PC-3 (cell line): ENCODE measurements around the gene PDP2. TPM values are rescaled to one million over a fixed set of nuclear protein-coding genes. Genes with fewer than 3 reads are reported as not detected.
A peak's percentile ranks its signal among the peaks of the same experiment; 100 is the strongest.

Experiments
- ATAC-seq: fragments of 200-7000 bp; cut with Tn5 transposase; 2 replicates; pipeline ENCODE4 v1.9.1; 2020; ENCODE audit warnings: mild to moderate bottlenecking, moderate library complexity
- BruUV-seq: library from RNA; stranded (reverse); fragments of 400-500 nt; replicated peaks from 2 replicates; lab custom pipeline; 2021; lab: Mats Ljungman, UMichigan
- CTCF ChIA-PET: fragments of 300-600 bp; sonication (Branson Sonifier 250); formaldehyde crosslinking; loops from one replicate; lab custom pipeline; 2022; ENCODE audit warnings: antibody characterized with exemption; lab: Charles Lee
- POLR2A ChIA-PET: fragments of 300-600 bp; sonication (Branson Sonifier 250); formaldehyde crosslinking; loops from one replicate; lab custom pipeline; 2022; ENCODE audit warnings: antibody characterized with exemption; ENCODE audit not compliant: unreplicated experiment; lab: Charles Lee
- DNase-seq: peaks from one replicate; pipeline ENCODE4 v3.0.0-alpha.2; 2015
- H2AFZ ChIP-seq: fragments of 300-600 bp; sonication (generic); 2 replicates; pipeline ENCODE4 v1.6.0; 2016; ENCODE audit warnings: antibody characterized with exemption, low read length
- H3F3A ChIP-seq: fragments of 300-600 bp; sonication (generic); one replicate; pipeline ENCODE4 v1.6.0; 2017; ENCODE audit warnings: antibody characterized with exemption, low read length, control low read depth, mild to moderate bottlenecking; ENCODE audit not compliant: unreplicated experiment
- H3K27ac ChIP-seq: fragments of 300-600 bp; sonication (generic); 2 replicates; pipeline ENCODE4 v1.5.1; 2016; ENCODE audit warnings: mild to moderate bottlenecking, low read length
- H3K27me3 ChIP-seq: fragments of 300-600 bp; sonication (generic); 2 replicates; pipeline ENCODE4 v1.6.1; 2016; ENCODE audit warnings: low read length, mixed read lengths
- H3K36me3 ChIP-seq: fragments of 300-600 bp; sonication (generic); 2 replicates; pipeline ENCODE4 v1.6.1; 2016; ENCODE audit warnings: low read depth, mixed run types, low read length, mixed read lengths
- H3K4me1 ChIP-seq: fragments of 300-600 bp; sonication (generic); 2 replicates; pipeline ENCODE4 v1.5.1; 2016; ENCODE audit warnings: low read length; ENCODE audit not compliant: insufficient read depth
- H3K4me2 ChIP-seq: fragments of 300-600 bp; sonication (generic); 2 replicates; pipeline ENCODE4 v1.6.0; 2016; ENCODE audit warnings: low read length
- H3K4me3 ChIP-seq: fragments of 300-600 bp; sonication (generic); 2 replicates; pipeline ENCODE4 v1.5.1; 2016; ENCODE audit warnings: mild to moderate bottlenecking, low read length, mixed read lengths
- H3K79me2 ChIP-seq: fragments of 300-600 bp; sonication (generic); 2 replicates; pipeline ENCODE4 v1.6.1; 2017; ENCODE audit warnings: low read length, mixed read lengths
- H3K9ac ChIP-seq: fragments of 300-600 bp; sonication (generic); 2 replicates; pipeline ENCODE4 v1.6.0; 2016; ENCODE audit warnings: mild to moderate bottlenecking, low read length
- H3K9me2 ChIP-seq: fragments of 300-600 bp; sonication (generic); replicated peaks from 2 replicates; pipeline ENCODE4 v1.6.1; 2016; ENCODE audit warnings: mixed run types, low read length, mixed read lengths
- H3K9me3 ChIP-seq: fragments of 300-600 bp; sonication (generic); 2 replicates; pipeline ENCODE4 v1.6.1; 2016; ENCODE audit warnings: low read length, mixed read lengths
- H4K20me1 ChIP-seq: fragments of 300-600 bp; sonication (generic); 2 replicates; pipeline ENCODE4 v1.6.1; 2016; ENCODE audit warnings: low read length, mixed read lengths
- EZH2 ChIP-seq: fragments of 300-600 bp; sonication (generic); IDR thresholded peaks from one replicate; pipeline ENCODE4 v1.6.1; 2017; ENCODE audit warnings: antibody characterized with exemption, mild to moderate bottlenecking, low read length; ENCODE audit not compliant: unreplicated experiment
- EZH2phosphoT487 ChIP-seq: fragments of 300-600 bp; sonication (generic); IDR thresholded peaks from 2 replicates; pipeline ENCODE4 v1.6.1; 2018; ENCODE audit warnings: mild to moderate bottlenecking, antibody characterized with exemption, low read length, borderline replicate concordance
- intact Hi-C: fragments of 100-400 bp; cut with micrococcal nuclease; formaldehyde crosslinking; loops from 2 replicates; pipeline ENCODE4 v1.9.0; 2023
- total RNA-seq: library from RNA; depleted of rRNA; stranded (reverse); fragments of >200 nt; gene quantifications from 2 replicates; pipeline ENCODE4 v1.2.3, GENCODE V29; 2014
- TF ChIP-seq, protein P1 (sequence below): fragments of 300-600 bp; sonication (generic); conservative IDR thresholded peaks from 2 replicates; pipeline ENCODE4 v1.5.1; 2017; ENCODE audit warnings: antibody characterized with exemption, low read depth, mild to moderate bottlenecking, low read length

Gene PDP2
- total RNA-seq, 1 experiment from 2014 or later, result 2.8 TPM

DNA sequence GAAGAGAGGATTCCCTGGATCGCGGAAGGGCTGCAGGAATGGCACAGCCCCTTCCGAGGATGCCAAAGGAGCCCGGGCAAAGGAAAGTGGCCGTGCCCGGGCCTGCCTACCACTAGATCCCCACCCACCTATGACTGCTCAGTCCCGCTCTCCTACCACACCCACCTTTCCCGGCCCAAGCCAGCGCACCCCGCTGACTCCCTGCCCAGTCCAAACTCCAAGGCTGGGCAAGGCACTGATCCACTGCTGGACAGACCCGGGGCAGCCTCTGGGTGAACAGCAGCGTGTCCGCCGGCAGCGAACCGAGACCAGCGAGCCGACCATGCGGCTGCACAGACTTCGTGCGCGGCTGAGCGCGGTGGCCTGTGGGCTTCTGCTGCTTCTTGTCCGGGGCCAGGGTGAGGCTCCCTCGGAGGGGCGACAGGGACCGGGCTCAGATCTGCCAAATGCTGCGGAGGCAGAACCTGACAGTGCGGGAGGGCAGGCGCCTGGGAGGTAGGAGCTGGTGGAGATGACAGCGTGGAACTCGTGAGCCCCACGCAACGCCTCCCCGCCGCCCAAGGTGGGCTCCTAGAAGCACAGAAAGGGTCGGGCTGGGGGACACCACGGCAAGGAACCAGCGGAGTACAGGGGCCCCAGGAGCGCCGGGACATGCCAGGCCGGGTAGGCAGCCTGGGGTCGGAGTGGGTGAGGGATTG lies 55.1 kb downstream of the PDP2 start, which contains the start of gene CES2:
Gene CES2, plus strand, starts transcription at position 203 of the 698 bp plus-strand sequence. Its CDS starts 120 bp downstream, at position 323.
- ATAC-seq (peak; percentile 84), DNase-seq (peak; percentile 62)
- ChIA-PET POLR2A (no interaction called here), CTCF (no interaction called here)
- no TSS peak for BruUV-seq
- Histone ChIP-seq H3K27me3 (no peaks in the 10 kb centered on the region), H2AFZ (peak within 1 kb of the TSS; percentile 85), H3K4me3 (peak within 1 kb of the TSS; percentile 95), H3K9ac (peak within 1 kb of the TSS; percentile 92), H3K9me3 (no peaks in the 10 kb centered on the region), H3K36me3 (no peaks in the 10 kb centered on the region), H3F3A (no peaks in the 10 kb centered on the region), H3K79me2 (peaks cover 42% of the 10 kb centered on the region), H4K20me1 (peaks cover 3% of the 10 kb centered on the region; the same call in 1 of the 2 replicates), H3K4me1 (peaks cover 12% of the 10 kb centered on the region; the same call in 1 of the 2 replicates), H3K27ac (peak within 1 kb of the TSS; percentile 74), H3K9me2 (no peaks in the 10 kb centered on the region), H3K4me2 (peak within 1 kb of the TSS; percentile 100)
- intact Hi-C loops, result no loop called here
- TF ChIP-seq EZH2 (no peak), EZH2phosphoT487 (no peak)
- TF ChIP-seq, protein P1, sequence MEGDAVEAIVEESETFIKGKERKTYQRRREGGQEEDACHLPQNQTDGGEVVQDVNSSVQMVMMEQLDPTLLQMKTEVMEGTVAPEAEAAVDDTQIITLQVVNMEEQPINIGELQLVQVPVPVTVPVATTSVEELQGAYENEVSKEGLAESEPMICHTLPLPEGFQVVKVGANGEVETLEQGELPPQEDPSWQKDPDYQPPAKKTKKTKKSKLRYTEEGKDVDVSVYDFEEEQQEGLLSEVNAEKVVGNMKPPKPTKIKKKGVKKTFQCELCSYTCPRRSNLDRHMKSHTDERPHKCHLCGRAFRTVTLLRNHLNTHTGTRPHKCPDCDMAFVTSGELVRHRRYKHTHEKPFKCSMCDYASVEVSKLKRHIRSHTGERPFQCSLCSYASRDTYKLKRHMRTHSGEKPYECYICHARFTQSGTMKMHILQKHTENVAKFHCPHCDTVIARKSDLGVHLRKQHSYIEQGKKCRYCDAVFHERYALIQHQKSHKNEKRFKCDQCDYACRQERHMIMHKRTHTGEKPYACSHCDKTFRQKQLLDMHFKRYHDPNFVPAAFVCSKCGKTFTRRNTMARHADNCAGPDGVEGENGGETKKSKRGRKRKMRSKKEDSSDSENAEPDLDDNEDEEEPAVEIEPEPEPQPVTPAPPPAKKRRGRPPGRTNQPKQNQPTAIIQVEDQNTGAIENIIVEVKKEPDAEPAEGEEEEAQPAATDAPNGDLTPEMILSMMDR, result no peak

DNA sequence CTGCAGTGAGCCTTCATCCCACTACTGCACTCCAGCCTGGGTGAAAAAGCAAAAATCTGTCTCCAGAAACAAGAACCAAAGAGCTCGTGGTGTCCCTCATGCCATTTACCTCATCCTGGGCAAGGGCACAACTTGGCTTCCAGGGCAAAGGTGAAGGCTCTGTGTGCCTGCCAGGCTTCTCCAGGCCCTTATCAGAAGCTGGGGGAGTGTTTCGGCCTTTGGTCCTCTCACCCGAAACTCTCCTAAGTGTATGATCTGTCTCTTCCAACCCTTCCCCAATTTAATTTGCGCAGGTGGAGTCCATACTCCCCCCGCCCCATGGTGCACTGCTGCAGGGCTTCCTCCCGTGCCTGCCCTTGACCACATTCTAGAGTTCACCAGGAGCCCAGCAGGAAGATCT lies 56.1 kb downstream of the PDP2 start:
- intact Hi-C loops, result no loop called here
- H3K4me2 ChIP-seq, result peak overlapping the region; percentile 100; the same call in 1 of the 2 replicates
- peaks cover 3% of the 10 kb centered on the region; the same call in 1 of the 2 replicates for H4K20me1 ChIP-seq
- CTCF ChIA-PET, result no interaction called here
- POLR2A ChIA-PET, result no interaction called here
- H3K9ac ChIP-seq, result no peak overlapping the region
- DNase-seq, result no peak
- H3K9me3 ChIP-seq, result no peaks in the 10 kb centered on the region
- no peak overlapping the region for H3K4me3 ChIP-seq
- no peaks in the 10 kb centered on the region for H3K36me3 ChIP-seq
- H3K27ac ChIP-seq, result no peak overlapping the region
- H3F3A ChIP-seq, result no peaks in the 10 kb centered on the region
- H3K79me2 ChIP-seq, result peaks cover 42% of the 10 kb centered on the region
- H3K27me3 ChIP-seq, result no peaks in the 10 kb centered on the region
- no TSS peak for BruUV-seq
- H2AFZ ChIP-seq, result no peak overlapping the region
- no peak for ATAC-seq
- H3K9me2 ChIP-seq, result no peaks in the 10 kb centered on the region
- TF ChIP-seq EZH2phosphoT487 (no peak), EZH2 (no peak)
- TF ChIP-seq, protein P1, result no peak
- peaks cover 10% of the 10 kb centered on the region; the same call in 1 of the 2 replicates for H3K4me1 ChIP-seq
